A673 (cell line): ENCODE measurements around the gene TXNRD1.

ENCODE experiments used
- CTCF ChIP-seq: fragments of 300-800, 200-600 bp; sonication (generic); conservative IDR thresholded peaks from 2 replicates; pipeline ENCODE4 v1.5.1; 2017; ENCODE audit warnings: low read depth, mild to moderate bottlenecking, antibody characterized with exemption, low read length, moderate library complexity, mixed read lengths
- EZH2 ChIP-seq: fragments of 200-600 bp; sonication (generic); IDR thresholded peaks from 2 replicates; pipeline ENCODE4 v1.6.1; 2017; ENCODE audit warnings: borderline replicate concordance, low read depth, mild to moderate bottlenecking, mixed read lengths, antibody characterized with exemption, low read length; ENCODE audit not compliant: poor library complexity, severe bottlenecking

- TF ChIP-seq CTCF (no peak), EZH2 (no peak)
Measured at GRCh38 chr12:104348994-104349494, 133.5 kb downstream of the TXNRD1 start.
